ENCODE results near the gene ACCSL. TPM values are rescaled to one million over a fixed set of nuclear protein-coding genes. Genes with fewer than 3 reads are reported as not detected.

Gene ACCSL
- total RNA-seq = not detected in 2 replicates

DNA sequence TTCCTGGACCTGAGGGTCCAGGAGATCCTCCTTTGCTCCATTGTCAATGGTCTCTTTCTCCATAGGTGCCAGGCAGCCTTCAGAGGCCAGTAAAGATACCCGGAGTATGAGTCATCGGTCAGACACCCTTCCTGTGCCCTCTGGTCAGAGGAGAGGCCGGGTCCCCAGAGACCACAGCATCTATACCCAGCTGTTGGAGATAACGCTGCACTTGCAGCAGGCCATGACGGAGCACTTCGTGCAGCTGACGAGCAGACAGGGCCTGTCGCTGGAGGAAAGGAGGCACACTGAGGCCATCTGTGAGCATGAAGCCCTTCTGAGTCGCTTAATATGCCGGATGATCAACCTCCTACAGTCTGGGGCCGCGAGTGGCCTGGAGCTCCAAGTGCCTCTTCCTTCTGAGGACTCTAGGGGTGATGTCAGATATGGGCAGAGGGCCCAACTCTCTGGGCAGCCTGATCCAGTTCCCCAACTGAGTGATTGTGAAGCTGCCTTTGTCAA is at the start of gene ACCSL:
Gene ACCSL (plus strand): TSS at position 51 of the 501 bp plus-strand sequence. CDS start 56 bp downstream, at position 107.
- no peak for DNase-seq

DNA sequence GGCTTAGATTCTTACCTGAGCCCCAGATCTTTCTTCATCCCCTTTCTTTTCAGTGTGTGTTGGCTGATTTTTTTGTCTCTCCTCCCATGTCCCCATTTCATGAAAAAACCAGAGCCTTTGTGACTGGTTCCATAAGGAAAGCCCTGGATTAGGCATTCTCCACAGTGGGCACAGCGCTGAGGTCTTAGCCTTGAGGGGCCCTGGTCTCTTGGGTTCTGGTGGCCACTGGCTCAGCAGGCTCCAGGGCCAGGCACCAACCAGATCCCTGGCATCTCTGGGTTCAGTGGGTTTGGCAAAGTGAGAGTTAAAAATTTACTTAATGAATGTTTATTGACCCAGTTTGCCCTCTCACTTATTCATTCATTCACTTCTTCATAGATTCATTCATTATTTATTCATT is 49.5 kb upstream of the ACCSL start:
- no peak for DNase-seq

DNA sequence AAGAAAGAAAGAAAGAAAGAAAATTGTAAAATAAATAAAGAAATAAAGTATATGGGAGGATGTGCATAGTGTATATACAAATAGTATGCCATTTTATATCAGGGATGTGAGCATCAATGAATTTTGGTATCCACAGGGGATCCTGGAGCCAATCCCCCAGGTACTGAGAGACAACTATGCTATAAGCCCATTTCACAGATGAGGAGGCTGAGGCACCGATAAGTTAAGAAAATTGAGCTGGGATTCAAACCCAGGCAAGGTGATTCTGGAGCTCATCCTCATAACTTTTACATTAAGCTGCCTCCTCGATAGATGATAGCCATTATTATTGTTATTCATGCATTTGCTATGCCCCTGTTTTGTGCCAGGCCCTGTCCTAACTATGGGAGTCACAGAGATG is 47.0 kb upstream of the ACCSL start:
- DNase-seq = no peak

DNA sequence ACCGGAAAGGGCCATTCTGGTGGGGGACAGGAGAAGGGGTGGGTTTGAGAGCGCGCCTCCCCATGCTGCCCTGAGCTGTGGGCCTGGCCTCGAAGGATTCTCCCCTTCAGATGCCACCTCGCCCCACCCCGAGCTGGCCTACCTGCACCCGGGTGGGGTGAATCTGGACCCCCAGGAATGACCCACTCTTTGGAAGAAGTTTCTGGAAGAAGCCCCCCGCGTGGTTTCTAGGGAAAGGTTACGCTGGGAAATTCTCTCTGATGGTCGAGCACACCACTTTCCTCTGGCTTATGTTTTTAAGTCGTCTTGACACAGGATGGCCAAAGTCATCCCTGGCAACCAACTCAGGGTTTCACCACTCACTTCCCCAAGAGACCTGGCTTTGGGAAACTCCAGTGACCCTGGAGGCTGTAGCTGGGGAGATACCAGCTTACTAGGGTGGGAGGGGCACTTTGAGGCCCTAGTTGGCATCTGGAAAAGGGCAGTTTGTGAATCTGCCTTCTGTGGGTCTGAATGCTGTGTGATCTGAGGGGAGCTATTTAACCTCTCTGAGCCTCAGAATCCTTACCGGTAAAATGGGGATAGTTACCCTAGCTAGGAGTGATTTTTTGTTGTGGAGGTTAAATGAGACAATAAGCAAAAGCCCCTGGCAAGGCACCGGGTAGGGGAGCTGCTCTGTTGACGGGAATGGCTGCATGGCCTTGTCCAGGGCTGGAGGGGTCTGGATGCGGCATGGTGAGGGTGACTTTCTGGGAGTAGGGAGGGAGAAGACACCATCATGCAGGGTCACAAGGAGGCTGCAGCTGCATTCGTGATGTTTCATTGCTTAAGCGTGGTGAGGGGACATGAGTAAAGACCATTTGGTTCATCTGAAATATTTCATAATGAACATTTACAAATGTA is 45.3 kb upstream of the ACCSL start:
- DNase-seq = no peak

DNA sequence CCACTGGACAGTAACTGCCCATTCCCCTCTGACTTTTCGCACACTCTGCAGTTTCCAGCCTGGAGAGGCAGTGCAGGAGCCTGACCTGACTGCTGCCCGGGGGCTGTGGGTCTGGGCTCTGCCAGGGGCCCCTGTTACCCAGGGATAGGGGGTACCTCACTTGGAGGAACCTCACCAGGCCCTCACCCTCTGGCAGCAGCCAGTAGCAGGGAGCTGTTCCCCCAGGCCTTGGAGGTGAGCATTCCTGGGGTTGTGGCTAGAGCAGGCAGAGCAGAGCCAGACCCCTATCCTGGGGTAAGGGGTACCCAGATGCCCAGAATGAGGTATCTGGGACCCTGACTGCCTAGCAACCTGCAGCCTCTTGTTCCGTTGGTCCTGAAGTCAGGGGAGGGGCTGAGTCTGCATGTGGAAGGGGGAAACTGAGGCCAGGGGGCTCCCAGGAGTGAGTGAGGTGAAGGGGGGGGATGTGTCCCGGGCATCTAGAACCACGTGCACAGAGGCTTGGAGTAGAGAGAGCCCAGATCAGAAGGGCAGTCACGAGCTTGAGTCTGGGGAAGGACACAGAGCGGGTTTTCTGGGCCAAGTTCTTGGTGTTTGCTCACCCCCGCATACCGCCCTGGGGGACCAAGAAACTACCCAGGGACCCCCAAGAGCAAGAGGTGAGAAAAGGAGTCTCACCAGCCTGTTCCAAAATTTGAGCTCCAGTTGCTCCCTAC is 43.9 kb upstream of the ACCSL start:
- DNase-seq = no peak

DNA sequence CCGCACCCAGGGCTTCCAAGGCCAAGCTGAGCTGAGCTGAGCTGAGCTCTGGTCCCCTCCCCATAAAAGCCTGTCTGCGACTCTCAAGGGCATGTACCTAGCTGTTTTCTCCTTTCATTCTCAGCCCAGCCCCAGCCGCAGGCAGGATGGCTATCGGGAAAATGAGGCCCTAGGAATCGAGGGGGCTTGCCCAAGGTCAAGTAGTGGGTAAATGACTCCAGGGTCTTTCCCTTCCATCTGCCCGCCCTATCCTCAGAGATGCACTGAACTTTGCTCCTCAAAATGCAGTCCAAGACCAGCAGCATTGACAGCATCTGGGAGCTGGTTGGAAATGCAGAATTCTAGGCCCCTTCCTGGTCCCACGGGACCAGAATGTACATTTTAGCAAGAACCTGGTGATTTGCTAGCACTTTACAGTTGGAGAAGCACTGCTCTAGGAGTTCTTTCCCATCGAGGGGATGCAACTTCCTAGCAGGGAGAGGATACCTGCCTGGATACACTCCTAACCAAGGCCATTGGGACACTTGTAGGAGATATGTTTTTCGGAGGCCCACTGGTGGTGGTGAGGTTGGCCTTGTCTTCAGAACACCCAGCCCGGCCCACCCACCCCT is 43.2 kb upstream of the ACCSL start:
- DNase-seq = no peak

DNA sequence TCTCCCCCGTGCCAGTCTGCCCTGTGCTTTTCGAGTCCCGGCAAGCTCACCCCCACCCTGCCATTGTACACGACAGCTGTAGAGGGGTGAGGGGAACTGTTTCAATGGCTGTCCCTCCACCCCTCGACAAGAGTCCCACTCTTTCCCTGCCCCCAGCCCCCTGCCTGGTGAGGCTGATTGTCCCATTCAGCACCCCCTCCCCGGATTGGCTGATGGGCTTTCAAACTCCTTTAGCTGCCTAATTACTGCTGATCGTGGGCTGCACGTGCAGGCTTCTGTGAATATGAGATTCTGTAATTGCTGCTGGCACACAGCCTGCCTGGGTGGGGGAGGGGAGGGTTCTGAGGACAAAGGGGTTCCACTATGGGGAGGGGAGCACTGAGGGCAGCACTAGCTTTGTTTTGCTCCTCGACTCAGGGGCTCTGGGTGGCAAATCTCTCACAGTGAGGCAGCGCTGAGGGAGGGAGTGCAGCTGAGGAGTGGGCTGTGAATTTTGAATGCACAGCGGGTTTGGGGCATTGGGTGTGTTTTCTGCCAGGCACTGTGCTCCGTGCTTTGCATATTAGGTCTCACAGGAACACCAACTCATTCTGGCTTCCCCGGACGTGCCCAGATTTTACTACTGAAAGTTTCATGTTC is 42.6 kb upstream of the ACCSL start:
- DNase-seq = no peak

DNA sequence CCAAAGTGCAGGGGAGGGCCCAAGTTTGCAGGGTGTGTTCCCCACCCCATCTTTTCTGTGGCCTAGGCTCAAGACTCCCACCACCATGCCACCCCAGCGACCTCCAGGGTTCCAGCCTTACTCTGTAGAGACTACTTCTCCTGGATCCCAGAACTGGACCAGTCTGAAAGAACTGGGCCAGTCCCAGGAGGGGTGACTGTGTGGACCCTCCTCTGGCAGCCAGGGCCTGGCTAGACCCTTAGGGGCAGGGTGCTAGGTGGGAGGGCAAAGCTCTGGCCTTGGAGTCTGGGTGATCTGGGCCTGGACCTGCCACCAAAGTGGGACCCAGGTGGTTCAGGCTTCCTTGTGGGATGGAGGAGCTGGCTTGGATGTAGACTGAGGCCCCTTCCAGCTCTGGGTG is 41.8 kb upstream of the ACCSL start:
- DNase-seq = no peak

DNA sequence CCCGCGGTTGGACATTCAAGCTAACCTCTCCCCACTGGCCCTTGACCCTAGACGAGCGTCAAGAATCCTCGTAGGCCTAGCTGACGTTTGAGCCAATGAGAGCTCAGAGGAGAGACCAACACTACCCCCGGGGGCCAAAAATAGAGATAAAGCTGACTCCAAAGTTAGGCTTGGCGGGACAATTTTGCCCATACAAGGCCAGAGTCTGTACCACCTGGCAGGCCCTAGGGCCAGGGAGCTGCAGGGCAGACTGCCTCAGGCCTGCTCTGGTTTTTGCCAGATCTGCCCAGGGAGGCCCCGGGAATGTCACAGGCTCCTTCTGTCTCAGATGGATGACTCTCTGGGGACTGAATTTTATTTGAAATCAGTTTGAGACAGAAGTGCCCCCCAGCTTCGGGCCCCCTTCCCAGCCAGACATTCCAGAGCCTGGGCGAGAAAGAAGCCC is 40.8 kb upstream of the ACCSL start:
- no peak for DNase-seq

DNA sequence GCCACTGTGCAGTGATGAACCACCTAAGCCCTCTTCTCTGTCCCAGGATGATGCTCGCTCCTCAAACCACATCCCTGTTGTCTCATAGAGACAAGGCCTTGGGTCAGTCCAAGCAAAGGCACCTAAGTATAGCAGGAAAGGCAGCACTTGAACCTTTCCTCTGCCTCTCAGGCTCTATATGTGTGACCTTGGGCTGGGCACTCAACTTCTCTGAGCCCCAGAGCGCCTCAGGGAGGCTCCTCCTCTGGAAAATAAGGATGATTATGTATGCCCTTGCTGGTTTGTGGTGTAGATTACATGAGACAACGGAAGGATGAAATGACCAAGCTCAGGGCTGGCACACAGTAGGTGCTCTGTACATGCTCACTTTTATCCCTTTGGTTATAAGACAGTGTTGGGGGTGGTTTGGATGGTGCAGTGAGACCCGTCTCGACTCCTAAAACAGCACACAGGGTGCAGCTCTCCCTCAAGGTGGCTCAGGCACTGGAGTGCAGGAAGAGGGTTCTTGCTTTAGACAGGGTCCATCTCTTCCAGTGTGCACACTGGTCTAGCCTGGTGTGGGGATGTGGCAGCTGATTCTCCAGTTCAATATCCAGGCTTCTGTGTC is 40.2 kb upstream of the ACCSL start:
- no peak for DNase-seq

DNA sequence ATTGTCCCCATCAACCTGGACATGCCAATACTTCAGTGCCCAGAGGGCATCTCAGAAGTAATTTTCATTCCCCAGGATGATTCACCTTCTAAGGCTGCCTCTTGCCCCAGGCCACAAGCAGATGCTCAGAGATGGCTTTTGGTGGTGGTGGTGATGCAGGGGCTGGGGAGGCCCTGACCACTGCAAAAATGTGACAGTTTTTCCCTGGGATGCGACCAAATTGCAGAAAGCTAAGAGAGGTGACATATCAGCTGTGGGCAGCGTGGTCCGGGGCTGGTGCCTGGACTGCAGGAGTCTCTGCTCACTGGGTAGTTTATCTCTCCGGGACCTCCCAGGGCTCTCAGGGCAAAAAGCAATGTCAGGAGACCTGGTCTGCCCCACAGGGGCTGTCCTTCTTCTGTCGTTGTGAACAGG is 39.7 kb upstream of the ACCSL start:
- DNase-seq = no peak

DNA sequence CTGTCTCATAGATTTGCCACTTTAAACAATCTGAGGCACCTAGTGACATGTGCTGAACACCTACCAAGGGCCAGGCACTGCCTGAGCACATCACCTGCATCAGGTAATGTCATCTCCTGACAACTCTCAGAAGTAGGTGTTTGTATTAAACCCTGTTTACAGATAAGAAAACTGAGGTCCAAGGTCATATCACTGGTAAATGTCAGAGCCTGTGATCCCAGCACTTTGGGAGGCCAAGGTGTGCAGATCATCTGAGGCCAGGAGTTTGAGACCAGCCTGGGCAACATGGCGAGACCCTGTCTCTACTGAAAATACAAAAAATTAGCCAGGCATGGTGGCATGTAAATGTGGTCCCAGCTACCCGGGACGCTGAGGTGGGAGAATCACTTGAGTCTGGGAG is 39.1 kb upstream of the ACCSL start:
- DNase-seq = no peak

DNA sequence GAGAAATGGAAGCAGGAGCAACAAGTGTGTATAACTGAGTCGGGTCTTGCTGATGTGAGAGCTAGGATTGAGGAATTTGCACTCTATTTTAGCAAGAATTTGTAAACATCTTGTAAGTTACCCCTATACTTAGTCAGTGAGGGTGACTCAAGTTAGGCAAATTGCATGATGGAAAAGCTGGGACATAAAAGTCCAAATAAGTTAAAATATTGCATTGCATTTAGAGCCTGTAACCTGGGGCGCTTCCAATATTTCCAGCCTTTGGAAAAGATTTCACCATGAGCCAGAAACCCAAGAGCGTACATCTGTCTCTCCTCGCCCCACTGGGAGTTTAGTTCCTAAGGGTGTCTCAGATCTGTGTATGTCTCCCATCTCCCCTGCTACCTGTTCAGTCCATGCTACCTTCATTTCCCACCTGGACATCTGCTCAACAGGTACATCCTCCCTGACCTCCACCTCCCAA is 37.0 kb upstream of the ACCSL start:
- no peak for DNase-seq

DNA sequence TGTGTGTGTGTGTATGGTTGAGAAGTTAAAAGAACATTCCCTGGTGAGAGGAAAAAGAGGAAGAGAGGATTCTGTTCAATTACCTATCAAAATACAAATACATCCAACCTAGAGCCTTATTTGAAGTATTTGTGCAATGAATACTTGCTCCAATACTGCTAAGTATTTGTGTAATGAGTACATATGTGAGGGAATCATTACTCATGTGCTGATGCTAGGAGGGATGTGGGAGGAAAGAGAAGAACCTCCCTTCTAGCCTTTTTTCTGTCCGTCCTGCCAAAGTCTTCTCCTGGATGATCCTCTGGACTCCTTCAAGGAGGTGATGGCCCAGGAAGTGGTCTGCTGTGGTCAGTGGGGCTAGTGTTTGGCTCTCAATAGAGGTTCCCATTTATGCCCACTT is 36.0 kb upstream of the ACCSL start:
- DNase-seq = no peak

DNA sequence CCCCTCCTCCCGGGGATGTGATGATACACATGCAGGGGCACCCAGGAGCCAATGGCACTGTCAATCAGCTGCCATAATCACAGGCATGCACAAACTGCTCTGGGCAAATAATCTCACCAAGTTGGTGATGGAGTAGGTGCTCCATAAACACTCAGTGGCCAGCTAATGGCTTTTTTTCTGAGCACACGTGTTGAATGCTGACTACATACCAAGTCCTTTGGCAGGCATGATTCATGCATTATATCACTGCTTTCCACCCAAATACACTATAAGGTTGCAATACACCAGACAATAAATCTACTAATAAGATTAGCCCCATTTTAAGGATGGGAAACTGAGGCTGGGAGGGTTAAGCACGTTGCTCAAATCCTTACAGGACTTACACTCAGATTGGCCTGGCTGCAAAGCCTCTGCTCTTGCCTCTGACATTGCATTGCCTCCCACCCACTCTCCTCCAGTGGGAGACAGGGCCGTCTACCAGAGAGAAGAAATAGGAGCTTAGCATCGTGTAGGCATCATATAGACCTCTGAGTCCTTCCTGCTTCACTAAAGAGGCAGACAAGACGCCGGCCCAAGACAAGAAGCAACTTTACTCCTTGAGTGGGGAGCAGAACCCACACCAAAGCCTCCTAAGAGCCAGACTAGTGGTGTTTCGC is 32.7 kb upstream of the ACCSL start:
- DNase-seq = no peak

DNA sequence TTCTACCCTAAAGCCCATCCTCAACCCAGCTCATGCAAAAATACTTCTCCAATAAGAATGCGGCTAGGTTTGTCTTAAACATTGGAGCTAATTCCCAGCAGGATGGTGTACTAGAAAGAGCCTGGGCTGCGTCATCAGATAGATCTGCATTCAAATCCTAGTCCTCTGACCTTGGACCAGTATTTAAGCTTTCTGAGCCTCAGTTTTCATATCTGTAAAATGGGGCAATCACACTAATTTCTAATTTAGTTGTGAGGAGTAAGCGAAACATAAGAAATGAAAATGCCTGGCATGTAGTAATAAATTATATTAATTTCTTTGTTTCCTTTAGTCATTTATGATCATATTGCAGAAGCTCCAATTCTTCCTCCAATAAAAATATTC is 32.2 kb upstream of the ACCSL start:
- DNase-seq = no peak

DNA sequence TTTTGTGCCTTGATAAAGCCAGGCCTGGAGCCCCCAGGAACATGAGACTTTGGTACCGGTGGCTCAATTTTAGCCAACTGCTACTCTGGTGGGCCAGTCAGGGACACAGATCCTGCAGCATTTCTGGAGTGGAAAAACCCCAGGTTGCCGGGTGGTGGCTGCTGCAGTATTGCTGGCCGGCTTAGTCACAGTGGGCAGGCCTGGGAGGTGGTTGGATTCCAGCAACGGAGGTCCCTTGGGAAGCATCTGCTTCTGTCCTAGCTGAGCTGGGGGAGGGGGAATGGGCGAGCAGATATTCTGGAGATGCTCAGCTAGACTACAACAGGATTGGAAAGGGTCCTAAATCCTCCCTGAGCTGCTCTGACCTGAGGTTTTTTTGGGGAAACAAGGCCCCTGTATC is 31.6 kb upstream of the ACCSL start:
- no peak for DNase-seq

DNA sequence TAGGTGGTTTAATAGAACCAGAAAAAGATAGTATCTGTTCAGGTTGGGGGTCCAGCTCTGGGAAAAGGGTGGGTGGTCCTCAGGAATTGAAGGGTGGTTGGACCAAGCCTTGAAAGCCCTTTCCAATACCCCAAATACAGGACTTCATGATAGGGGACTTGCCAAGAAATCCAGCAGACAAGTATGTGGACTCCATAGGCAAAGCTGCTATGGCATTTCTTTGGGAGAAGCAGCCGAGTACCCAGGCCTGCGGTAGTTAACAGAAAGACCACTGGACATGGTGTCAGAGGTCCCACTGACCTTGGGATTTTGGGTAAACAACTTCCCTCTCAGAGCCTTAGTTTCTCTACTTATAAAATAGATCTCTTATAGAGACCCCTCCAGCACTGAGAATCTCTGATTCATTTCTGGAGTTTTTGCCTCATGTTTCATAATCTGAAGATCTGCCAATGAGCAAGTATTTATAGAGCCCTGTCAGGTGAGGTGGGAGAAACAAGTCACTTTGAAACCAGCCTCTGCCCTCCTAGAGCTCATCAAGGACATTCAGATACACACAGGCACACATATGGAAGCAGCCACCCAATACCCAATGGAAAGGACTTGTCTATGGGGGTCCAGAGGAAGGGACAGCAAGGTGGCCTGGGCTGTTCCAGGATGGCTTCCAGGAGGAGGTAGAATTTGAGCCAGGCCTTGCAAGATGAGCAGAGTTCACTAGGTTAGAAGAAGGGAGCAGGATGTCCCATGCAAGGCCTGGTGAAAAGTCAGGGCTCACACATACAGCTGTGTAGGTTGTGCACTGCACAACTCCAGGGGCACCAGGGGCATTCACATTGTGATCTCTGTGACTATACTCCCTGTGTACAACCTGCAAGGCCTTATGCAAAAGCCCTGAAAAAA is 31.0 kb upstream of the ACCSL start:
- no peak for DNase-seq

DNA sequence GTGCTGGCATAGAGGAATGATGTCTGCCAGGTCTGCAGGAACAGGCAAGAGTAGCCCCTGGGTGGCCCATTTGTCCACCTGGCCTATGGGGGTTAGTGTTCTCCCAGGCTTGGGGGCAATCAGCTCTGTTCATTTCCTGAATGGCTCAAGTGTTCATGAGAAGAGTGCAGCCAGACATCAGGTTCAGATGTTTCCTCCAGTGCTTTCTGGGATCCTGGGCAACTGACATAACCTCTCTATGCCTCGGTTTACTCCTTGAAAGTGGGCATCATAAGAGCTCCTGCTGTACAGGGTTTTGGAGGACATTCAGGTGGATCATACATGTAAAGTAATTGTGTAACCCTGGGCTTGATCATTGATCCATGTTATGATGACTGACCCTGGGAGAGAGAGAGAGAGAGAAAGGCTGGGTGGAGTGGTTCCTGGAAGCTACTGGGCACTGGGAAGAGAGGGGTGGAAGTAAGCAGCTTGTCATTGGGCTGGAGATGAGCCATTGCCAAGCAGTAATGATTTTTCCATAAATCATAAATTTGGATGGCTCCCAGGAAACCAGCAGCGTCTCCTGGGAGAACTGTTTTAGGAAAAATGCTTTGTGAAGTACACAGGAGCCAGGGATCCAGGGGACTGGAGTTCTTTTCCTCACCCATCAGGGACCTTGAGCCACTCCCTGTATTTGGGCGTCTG is 30.2 kb upstream of the ACCSL start:
- no peak for DNase-seq

DNA sequence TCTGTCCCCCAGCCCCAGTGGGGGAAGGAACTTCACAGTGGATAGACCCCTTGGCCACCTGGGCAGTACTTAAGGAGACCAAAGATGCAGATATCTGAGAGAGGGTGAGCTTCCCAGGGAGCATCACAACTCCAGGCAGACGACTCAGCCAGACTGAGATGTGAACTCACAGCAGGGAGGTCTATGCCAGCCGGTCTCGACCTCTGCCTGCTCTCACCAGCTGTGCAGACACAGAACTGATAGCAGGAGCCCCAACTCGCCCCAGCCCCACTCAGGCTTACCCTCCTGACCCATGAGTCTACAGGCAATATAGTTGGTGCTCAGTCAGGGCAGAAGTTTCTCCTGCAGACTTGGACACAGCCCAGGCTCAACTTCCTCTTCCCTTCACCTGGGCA is 29.7 kb upstream of the ACCSL start:
- DNase-seq = no peak

Data from dermis blood vessel endothelial cell (primary cell).